ENCODE measurements around the gene MSMB. TPM values are rescaled to one million over a fixed set of nuclear protein-coding genes. Genes with fewer than 3 reads are reported as not detected.
"Not testable (repeated sequence)": the region's sequence is repeated elsewhere in the genome, so short reads cannot be mapped to it uniquely, and the experiment has no call there.

Gene MSMB
- total RNA-seq, 1 donor from 2014 or later: not detected

DNA sequence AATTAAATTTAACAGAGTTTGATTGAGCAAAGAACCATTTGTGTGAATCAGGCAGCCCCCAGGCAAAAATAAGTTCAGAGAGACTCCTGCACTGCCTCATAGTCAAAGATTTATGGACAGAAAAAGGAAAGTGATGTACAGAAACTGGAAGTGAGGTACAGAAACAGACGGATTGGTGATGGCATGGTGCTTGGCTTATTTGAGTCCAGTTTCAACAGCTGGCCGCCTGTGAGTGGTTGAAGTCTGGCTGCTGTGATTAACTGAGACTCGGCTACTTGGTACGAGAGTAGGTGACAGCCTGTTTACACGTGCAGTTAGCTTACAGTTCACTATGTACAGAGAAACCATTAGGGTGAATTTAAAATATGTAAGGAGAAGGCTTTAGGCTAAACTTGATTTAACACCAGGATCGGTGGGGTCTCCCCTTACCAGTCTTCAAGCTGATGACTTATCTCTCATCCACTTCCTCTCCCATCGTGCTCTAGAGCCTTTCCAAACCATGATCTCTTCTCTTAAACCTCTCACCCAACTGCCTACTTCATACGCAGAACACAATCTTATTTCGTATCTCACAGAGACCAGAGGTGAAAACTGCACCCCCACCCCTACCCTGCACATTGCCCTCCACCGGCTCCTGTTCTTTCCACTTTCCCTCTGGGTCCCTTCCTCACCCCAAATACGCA lies 5.0 kb upstream of the MSMB start:
- Mint-ChIP-seq H3K36me3 (ENCODE audit: low read depth) (no peaks in the 10 kb centered on the region), H3K27ac (ENCODE audit: unreplicated experiment) (no peak overlapping the region), H3K9me3 (ENCODE audit: low read depth) (no peaks in the 10 kb centered on the region), H3K4me1 (ENCODE audit: low read depth) (no peaks in the 10 kb centered on the region), H3K27me3 (ENCODE audit: low read depth) (peaks cover 29% of the 10 kb centered on the region), H3K4me3 (ENCODE audit: unreplicated experiment) (no peak overlapping the region)
- no peak for DNase-seq (ENCODE audit: low spot score)
- TF ChIP-seq, protein P1, sequence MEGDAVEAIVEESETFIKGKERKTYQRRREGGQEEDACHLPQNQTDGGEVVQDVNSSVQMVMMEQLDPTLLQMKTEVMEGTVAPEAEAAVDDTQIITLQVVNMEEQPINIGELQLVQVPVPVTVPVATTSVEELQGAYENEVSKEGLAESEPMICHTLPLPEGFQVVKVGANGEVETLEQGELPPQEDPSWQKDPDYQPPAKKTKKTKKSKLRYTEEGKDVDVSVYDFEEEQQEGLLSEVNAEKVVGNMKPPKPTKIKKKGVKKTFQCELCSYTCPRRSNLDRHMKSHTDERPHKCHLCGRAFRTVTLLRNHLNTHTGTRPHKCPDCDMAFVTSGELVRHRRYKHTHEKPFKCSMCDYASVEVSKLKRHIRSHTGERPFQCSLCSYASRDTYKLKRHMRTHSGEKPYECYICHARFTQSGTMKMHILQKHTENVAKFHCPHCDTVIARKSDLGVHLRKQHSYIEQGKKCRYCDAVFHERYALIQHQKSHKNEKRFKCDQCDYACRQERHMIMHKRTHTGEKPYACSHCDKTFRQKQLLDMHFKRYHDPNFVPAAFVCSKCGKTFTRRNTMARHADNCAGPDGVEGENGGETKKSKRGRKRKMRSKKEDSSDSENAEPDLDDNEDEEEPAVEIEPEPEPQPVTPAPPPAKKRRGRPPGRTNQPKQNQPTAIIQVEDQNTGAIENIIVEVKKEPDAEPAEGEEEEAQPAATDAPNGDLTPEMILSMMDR (IDR thresholded peaks at IDR 0.05): no peak

GRCh38 chr10:46049497-46049831 lies 3.4 kb upstream of the MSMB start:
- not testable (repeated sequence) for H3K27ac Mint-ChIP-seq (ENCODE audit: unreplicated experiment); H3K36me3 Mint-ChIP-seq (ENCODE audit: low read depth); H3K4me3 Mint-ChIP-seq (ENCODE audit: unreplicated experiment); H3K9me3 Mint-ChIP-seq (ENCODE audit: low read depth); DNase-seq (ENCODE audit: low spot score); H3K4me1 Mint-ChIP-seq (ENCODE audit: low read depth)
- H3K27me3 Mint-ChIP-seq (ENCODE audit: low read depth): peaks cover 37% of the 10 kb centered on the region

- no peak for DNase-seq (ENCODE audit: low spot score)
- no peak overlapping the region for H3K27ac Mint-ChIP-seq (ENCODE audit: unreplicated experiment)
- no peaks in the 10 kb centered on the region for H3K36me3 Mint-ChIP-seq (ENCODE audit: low read depth)
- TF ChIP-seq, protein P1 (IDR thresholded peaks at IDR 0.05): no peak
- no peak overlapping the region for H3K4me3 Mint-ChIP-seq (ENCODE audit: unreplicated experiment)
- H3K4me1 Mint-ChIP-seq (ENCODE audit: low read depth): no peaks in the 10 kb centered on the region
- H3K9me3 Mint-ChIP-seq (ENCODE audit: low read depth): no peaks in the 10 kb centered on the region
- peaks cover 36% of the 10 kb centered on the region for H3K27me3 Mint-ChIP-seq (ENCODE audit: low read depth)
Observed at GRCh38 chr10:46048152-46048551, 2.1 kb upstream of the MSMB start.

DNA sequence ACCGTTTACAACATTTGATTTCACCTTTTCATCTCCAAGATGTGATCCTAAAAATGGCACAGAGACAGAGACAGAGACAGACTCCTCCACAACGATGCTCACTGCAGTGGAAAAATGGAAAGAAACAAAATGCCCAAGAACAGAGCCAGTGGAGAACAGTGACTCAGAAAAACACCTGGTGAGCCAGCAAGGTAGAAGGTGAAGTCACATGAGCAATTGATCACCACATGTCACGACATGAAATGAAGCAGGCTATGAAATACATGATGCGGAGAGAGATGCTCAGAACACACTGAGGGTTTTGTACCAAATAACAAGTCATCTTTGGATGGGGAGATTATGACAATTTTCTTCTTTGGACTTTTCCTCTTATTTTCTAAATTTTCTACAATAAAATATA lies 3.5 kb downstream of the MSMB start:
- TF ChIP-seq, protein P1 (IDR thresholded peaks at IDR 0.05): no peak

GRCh38 chr10:46040004-46040403 lies 6.1 kb downstream of the MSMB start:
- Mint-ChIP-seq H3K9me3 (ENCODE audit: low read depth) (no peaks in the 10 kb centered on the region), H3K4me3 (ENCODE audit: unreplicated experiment) (no peak overlapping the region), H3K27me3 (ENCODE audit: low read depth) (peaks cover 18% of the 10 kb centered on the region), H3K27ac (ENCODE audit: unreplicated experiment) (no peak overlapping the region), H3K4me1 (ENCODE audit: low read depth) (no peaks in the 10 kb centered on the region), H3K36me3 (ENCODE audit: low read depth) (no peaks in the 10 kb centered on the region)
- DNase-seq (ENCODE audit: low spot score): no peak
- TF ChIP-seq, protein P1 (IDR thresholded peaks at IDR 0.05): no peak

More for the DNA sequence above, 3.5 kb downstream of the MSMB start:
- Mint-ChIP-seq H3K9me3 (ENCODE audit: low read depth) (no peaks in the 10 kb centered on the region), H3K36me3 (ENCODE audit: low read depth) (no peaks in the 10 kb centered on the region), H3K4me3 (ENCODE audit: unreplicated experiment) (no peak overlapping the region), H3K27ac (ENCODE audit: unreplicated experiment) (no peak overlapping the region), H3K4me1 (ENCODE audit: low read depth) (no peaks in the 10 kb centered on the region), H3K27me3 (ENCODE audit: low read depth) (peaks cover 35% of the 10 kb centered on the region)
- no peak for DNase-seq (ENCODE audit: low spot score)
